ENCODE measurements around the gene RASSF10. TPM values are rescaled to one million over a fixed set of nuclear protein-coding genes. Genes with fewer than 3 reads are reported as not detected.

Gene RASSF10
- polyA plus RNA-seq, 3 donors = not detected

DNA sequence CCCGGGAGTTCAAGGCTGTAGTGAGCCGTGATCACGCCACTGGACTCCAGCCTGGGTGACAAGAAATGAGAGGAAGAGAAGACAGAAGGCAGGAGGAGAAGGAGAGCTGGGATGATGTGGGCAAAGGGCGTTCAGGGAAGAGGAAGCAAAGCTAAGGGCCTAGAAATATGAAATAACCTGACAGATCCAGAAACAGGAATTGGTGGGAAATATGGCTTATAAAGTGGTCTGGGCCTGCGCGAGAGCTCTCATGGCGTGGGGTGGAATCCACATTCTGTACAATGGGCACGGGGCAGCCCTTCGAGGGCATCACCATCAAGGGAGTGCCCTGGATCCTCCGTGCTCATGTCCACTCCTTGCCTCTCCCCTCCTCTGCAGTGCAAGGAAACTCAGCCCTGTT, 46.8 kb upstream of the RASSF10 start:
- Mint-ChIP-seq H3K27me3 (ENCODE audit: low read depth in 3 of 3) (peaks cover 9 to 13% (median 10%) of the 10 kb centered on the region in 3 donors), H3K4me1 (no peaks in the 10 kb centered on the region), H3K27ac (no peak overlapping the region), H3K36me3 (no peaks in the 10 kb centered on the region), H3K4me3 (no peak overlapping the region), H3K9me3 (no peaks in the 10 kb centered on the region)
- Histone ChIP-seq H3K27me3 (ENCODE audit: control insufficient read depth in 2 of 2, insufficient read depth in 2 of 2, low read length in 2 of 2) (no peaks in the 10 kb centered on the region), H2AFZ (ENCODE audit: insufficient read depth, low read depth, low read length, poor library complexity, severe bottlenecking) (no peak overlapping the region), H3K27ac (ENCODE audit: low read depth in 1 of 2, low read length in 2 of 2) (no peak overlapping the region), H3K4me2 (replicated peaks; ENCODE audit: extremely low read depth, low read length, poor library complexity, severe bottlenecking) (no peak overlapping the region), H3K4me3 (replicated peaks in 1 of 3; ENCODE audit: low read depth in 2 of 3, low read length in 3 of 3) (no peak overlapping the region), H3K9ac (ENCODE audit: insufficient read depth, low read length, poor library complexity, severe bottlenecking) (no peak overlapping the region), H3K9me3 (replicated peaks in 1 of 2; ENCODE audit: control insufficient read depth in 1 of 2, insufficient read depth in 1 of 2, low read length in 2 of 2) (no peaks in the 10 kb centered on the region), H3K79me2 (ENCODE audit: insufficient read depth, low read length) (no peaks in the 10 kb centered on the region), H3K36me3 (replicated peaks in 1 of 2; ENCODE audit: control insufficient read depth in 1 of 2, insufficient read depth in 2 of 2, low read length in 2 of 2) (no peaks in the 10 kb centered on the region), H4K20me1 (ENCODE audit: insufficient read depth, low read length) (no peaks in the 10 kb centered on the region), H3K4me1 (ENCODE audit: control insufficient read depth in 1 of 2, insufficient read depth in 2 of 2, low read length in 2 of 2) (no peaks in the 10 kb centered on the region)
- TF ChIP-seq, protein P1, sequence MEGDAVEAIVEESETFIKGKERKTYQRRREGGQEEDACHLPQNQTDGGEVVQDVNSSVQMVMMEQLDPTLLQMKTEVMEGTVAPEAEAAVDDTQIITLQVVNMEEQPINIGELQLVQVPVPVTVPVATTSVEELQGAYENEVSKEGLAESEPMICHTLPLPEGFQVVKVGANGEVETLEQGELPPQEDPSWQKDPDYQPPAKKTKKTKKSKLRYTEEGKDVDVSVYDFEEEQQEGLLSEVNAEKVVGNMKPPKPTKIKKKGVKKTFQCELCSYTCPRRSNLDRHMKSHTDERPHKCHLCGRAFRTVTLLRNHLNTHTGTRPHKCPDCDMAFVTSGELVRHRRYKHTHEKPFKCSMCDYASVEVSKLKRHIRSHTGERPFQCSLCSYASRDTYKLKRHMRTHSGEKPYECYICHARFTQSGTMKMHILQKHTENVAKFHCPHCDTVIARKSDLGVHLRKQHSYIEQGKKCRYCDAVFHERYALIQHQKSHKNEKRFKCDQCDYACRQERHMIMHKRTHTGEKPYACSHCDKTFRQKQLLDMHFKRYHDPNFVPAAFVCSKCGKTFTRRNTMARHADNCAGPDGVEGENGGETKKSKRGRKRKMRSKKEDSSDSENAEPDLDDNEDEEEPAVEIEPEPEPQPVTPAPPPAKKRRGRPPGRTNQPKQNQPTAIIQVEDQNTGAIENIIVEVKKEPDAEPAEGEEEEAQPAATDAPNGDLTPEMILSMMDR (IDR thresholded peaks at IDR 0.05) = no peak
- WGBS (ENCODE audit: insufficient coverage) = 91% methylated on average over 6 of the region's 10 CpGs
- no peak for DNase-seq
- intact Hi-C loops (cut with micrococcal nuclease) = no loop called here

DNA sequence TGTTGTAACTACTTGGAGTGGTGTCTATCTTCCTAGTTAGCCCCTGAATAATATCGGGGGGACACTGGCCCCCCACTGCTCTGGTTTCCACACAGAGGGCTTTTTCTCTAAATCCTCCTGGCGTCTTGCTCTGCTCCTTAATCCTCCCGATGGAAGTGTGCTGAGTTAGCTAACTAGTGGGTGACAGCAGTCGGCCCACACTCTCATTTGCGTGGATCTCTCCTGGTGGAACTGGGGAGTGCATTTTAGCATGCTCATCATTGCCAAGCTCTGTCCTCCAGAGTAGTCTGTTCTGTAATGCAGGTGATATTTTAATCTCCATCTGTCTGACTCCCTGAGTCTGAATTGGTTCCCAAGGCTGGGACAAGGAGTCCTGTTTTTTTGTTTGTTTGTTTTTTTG, 46.1 kb upstream of the RASSF10 start:
- H2AFZ ChIP-seq (ENCODE audit: insufficient read depth, low read depth, low read length, poor library complexity, severe bottlenecking) = no peak overlapping the region
- TF ChIP-seq, protein P1 (IDR thresholded peaks at IDR 0.05) = no peak
- DNase-seq = no peak
- H3K36me3 Mint-ChIP-seq = no peaks in the 10 kb centered on the region
- H3K4me1 ChIP-seq (ENCODE audit: control insufficient read depth in 1 of 2, insufficient read depth in 2 of 2, low read length in 2 of 2) = no peaks in the 10 kb centered on the region
- H3K27ac ChIP-seq (ENCODE audit: low read depth in 1 of 2, low read length in 2 of 2) = no peak overlapping the region
- no peaks in the 10 kb centered on the region for H3K27me3 ChIP-seq (ENCODE audit: control insufficient read depth in 2 of 2, insufficient read depth in 2 of 2, low read length in 2 of 2)
- no peaks in the 10 kb centered on the region for H3K79me2 ChIP-seq (ENCODE audit: insufficient read depth, low read length)
- no peak overlapping the region for H3K4me3 ChIP-seq (replicated peaks in 1 of 3; ENCODE audit: low read depth in 2 of 3, low read length in 3 of 3)
- H3K4me3 Mint-ChIP-seq = no peak overlapping the region
- H3K4me1 Mint-ChIP-seq = no peaks in the 10 kb centered on the region
- WGBS (ENCODE audit: insufficient coverage) = 90% methylated on average over 2 of the region's 5 CpGs
- H3K9me3 Mint-ChIP-seq = no peaks in the 10 kb centered on the region
- no peak overlapping the region for H3K27ac Mint-ChIP-seq
- no peaks in the 10 kb centered on the region for H3K9me3 ChIP-seq (replicated peaks in 1 of 2; ENCODE audit: control insufficient read depth in 1 of 2, insufficient read depth in 1 of 2, low read length in 2 of 2)
- H3K9ac ChIP-seq (ENCODE audit: insufficient read depth, low read length, poor library complexity, severe bottlenecking) = no peak overlapping the region
- no peaks in the 10 kb centered on the region for H3K36me3 ChIP-seq (replicated peaks in 1 of 2; ENCODE audit: control insufficient read depth in 1 of 2, insufficient read depth in 2 of 2, low read length in 2 of 2)
- intact Hi-C loops (cut with micrococcal nuclease) = no loop called here
- H3K27me3 Mint-ChIP-seq (ENCODE audit: low read depth in 3 of 3) = peaks cover 6 to 11% (median 11%) of the 10 kb centered on the region in 3 donors
- H4K20me1 ChIP-seq (ENCODE audit: insufficient read depth, low read length) = no peaks in the 10 kb centered on the region
- no peak overlapping the region for H3K4me2 ChIP-seq (replicated peaks; ENCODE audit: extremely low read depth, low read length, poor library complexity, severe bottlenecking)
